ENCODE data around the gene SSC4D. TPM values are rescaled to one million over a fixed set of nuclear protein-coding genes. Genes with fewer than 3 reads are reported as not detected.
"Not testable (repeated sequence)": the region's sequence is repeated elsewhere in the genome, so short reads cannot be mapped to it uniquely, and the experiment has no call there.

Gene SSC4D
- total RNA-seq: 1.4 and 2.0 TPM in 2 replicates

- DNase-seq (ENCODE audit: extremely low read depth, low read depth, low spot score): no peak
These were observed at the start of gene SSC4D for GRCh38 chr7:76409537-76409936. Gene SSC4D (minus strand): TSS chr7:76409697. CDS start chr7:76404439, 5,258 bp downstream.

GRCh38 chr7:76458504-76458903, 49.0 kb upstream of the SSC4D start:
- not testable (repeated sequence) for DNase-seq (ENCODE audit: extremely low read depth, low read depth, low spot score)

GRCh38 chr7:76457017-76457416, 47.5 kb upstream of the SSC4D start:
- DNase-seq (ENCODE audit: extremely low read depth, low read depth, low spot score): not testable (repeated sequence)

GRCh38 chr7:76445577-76446008, 36.1 kb upstream of the SSC4D start:
- DNase-seq (ENCODE audit: extremely low read depth, low read depth, low spot score): not testable (repeated sequence)

- DNase-seq (ENCODE audit: extremely low read depth, low read depth, low spot score): not testable (repeated sequence)
These were observed 34.3 kb upstream of the SSC4D start for GRCh38 chr7:76443846-76444245.

GRCh38 chr7:76442664-76443446, 33.4 kb upstream of the SSC4D start:
- DNase-seq (ENCODE audit: extremely low read depth, low read depth, low spot score): not testable (repeated sequence)

- not testable (repeated sequence) for DNase-seq (ENCODE audit: extremely low read depth, low read depth, low spot score)
These were observed 32.3 kb upstream of the SSC4D start for GRCh38 chr7:76441792-76442191.

- DNase-seq (ENCODE audit: extremely low read depth, low read depth, low spot score): not testable (repeated sequence)
These were observed 30.9 kb upstream of the SSC4D start for GRCh38 chr7:76440404-76440803.

GRCh38 chr7:76439120-76439888, 29.8 kb upstream of the SSC4D start:
- DNase-seq (ENCODE audit: extremely low read depth, low read depth, low spot score): not testable (repeated sequence)

GRCh38 chr7:76437873-76438272, 28.4 kb upstream of the SSC4D start:
- DNase-seq (ENCODE audit: extremely low read depth, low read depth, low spot score): peak; percentile 64

GRCh38 chr7:76430836-76431235, 21.3 kb upstream of the SSC4D start:
- DNase-seq (ENCODE audit: extremely low read depth, low read depth, low spot score): no peak

GRCh38 chr7:76430211-76430610, 20.7 kb upstream of the SSC4D start:
- DNase-seq (ENCODE audit: extremely low read depth, low read depth, low spot score): no peak

GRCh38 chr7:76428868-76429805, 19.6 kb upstream of the SSC4D start:
- DNase-seq (ENCODE audit: extremely low read depth, low read depth, low spot score): no peak

GRCh38 chr7:76428149-76428823, 18.8 kb upstream of the SSC4D start:
- DNase-seq (ENCODE audit: extremely low read depth, low read depth, low spot score): no peak

GRCh38 chr7:76427635-76428034, 18.1 kb upstream of the SSC4D start:
- DNase-seq (ENCODE audit: extremely low read depth, low read depth, low spot score): no peak

GRCh38 chr7:76426246-76426645, 16.7 kb upstream of the SSC4D start:
- DNase-seq (ENCODE audit: extremely low read depth, low read depth, low spot score): no peak

GRCh38 chr7:76425558-76425957, 16.1 kb upstream of the SSC4D start:
- DNase-seq (ENCODE audit: extremely low read depth, low read depth, low spot score): not testable (repeated sequence)

- no peak for DNase-seq (ENCODE audit: extremely low read depth, low read depth, low spot score)
These were observed 15.7 kb upstream of the SSC4D start for GRCh38 chr7:76425156-76425555.

GRCh38 chr7:76424413-76425111, 15.1 kb upstream of the SSC4D start, which contains the start of gene ZP3:
Gene ZP3 (plus strand): TSS chr7:76424950. CDS start chr7:76424965, 15 bp downstream.
- DNase-seq (ENCODE audit: extremely low read depth, low read depth, low spot score): no peak
